ENCODE data around the gene EFEMP1.

Gene EFEMP1

GRCh38 chr2:55949613-55950012 is 26.0 kb upstream of the EFEMP1 start:
- no peak overlapping the region for H3K4me3 ChIP-seq (replicated peaks; ENCODE audit: low read depth, low read length)
- TF ChIP-seq, protein P1, sequence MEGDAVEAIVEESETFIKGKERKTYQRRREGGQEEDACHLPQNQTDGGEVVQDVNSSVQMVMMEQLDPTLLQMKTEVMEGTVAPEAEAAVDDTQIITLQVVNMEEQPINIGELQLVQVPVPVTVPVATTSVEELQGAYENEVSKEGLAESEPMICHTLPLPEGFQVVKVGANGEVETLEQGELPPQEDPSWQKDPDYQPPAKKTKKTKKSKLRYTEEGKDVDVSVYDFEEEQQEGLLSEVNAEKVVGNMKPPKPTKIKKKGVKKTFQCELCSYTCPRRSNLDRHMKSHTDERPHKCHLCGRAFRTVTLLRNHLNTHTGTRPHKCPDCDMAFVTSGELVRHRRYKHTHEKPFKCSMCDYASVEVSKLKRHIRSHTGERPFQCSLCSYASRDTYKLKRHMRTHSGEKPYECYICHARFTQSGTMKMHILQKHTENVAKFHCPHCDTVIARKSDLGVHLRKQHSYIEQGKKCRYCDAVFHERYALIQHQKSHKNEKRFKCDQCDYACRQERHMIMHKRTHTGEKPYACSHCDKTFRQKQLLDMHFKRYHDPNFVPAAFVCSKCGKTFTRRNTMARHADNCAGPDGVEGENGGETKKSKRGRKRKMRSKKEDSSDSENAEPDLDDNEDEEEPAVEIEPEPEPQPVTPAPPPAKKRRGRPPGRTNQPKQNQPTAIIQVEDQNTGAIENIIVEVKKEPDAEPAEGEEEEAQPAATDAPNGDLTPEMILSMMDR (IDR thresholded peaks at IDR 0.05; ENCODE audit: low read length, missing control alignments), result no peak
- DNase-seq (ENCODE audit: low read depth), result no peak

- TF ChIP-seq, protein P1 (IDR thresholded peaks at IDR 0.05; ENCODE audit: low read length, missing control alignments), result no peak
- no peak overlapping the region for H3K4me3 ChIP-seq (replicated peaks; ENCODE audit: low read depth, low read length)
- DNase-seq (ENCODE audit: low read depth), result no peak
These were observed 25.6 kb upstream of the EFEMP1 start for GRCh38 chr2:55949211-55949610.

DNA sequence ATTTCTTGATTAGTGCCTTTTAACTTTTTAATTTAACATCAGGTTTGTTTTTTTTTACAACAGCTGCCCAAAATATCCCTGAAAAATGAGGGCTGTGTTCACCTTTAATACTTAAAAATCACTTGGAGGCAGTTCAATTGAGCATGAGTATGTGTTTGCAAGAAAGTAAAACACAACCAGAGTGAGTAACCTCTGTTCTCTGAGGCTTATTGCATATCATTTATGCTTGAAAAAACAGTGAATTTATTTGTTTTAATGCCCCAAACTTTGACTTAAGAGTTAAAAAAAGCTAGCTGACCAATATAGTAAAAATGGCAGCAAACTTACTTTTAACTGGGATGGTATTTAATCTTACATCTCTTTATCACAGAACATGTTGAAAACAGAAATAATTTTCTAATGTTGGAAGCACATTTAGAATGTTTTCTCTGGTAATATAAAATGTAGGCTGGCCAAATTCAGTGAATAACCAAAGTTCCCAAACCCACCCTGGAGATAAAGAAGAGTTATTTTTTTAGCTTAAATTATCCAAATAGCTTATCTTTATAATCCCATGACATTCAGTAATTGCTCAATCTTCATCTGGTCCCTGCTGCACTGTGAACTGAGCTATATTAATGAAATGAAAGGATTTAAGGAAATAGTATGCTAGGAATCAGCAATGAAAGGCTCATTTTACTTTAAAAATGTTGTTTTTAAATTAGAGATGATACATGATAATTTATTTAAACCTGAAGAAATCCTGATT is 24.8 kb upstream of the EFEMP1 start:
- H3K4me3 ChIP-seq (replicated peaks; ENCODE audit: low read depth, low read length), result no peak overlapping the region
- DNase-seq (ENCODE audit: low read depth), result no peak
- TF ChIP-seq, protein P1 (IDR thresholded peaks at IDR 0.05; ENCODE audit: low read length, missing control alignments), result no peak

DNA sequence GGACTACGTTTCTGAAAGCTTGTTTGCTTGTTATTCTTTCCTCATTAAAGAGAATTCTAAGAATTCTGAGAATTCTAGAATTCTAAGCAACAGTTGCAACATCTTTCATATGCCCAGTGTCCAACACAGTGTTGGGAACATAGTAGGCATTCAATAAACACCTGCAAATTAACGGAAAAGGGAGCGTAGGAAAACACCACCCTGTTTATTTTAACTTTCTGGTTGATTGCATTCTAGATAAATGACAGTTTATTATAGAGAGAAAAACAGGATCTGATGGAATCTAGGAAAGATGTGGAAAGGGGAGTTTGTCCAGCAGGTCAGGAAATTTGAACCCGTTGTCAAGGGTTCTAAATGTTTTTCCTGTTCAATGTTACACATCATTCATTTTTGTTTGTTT is 24.2 kb upstream of the EFEMP1 start:
- no peak overlapping the region for H3K4me3 ChIP-seq (replicated peaks; ENCODE audit: low read depth, low read length)
- DNase-seq (ENCODE audit: low read depth), result no peak
- TF ChIP-seq, protein P1 (IDR thresholded peaks at IDR 0.05; ENCODE audit: low read length, missing control alignments), result no peak

GRCh38 chr2:55946793-55947192 is 23.2 kb upstream of the EFEMP1 start:
- TF ChIP-seq, protein P1 (IDR thresholded peaks at IDR 0.05; ENCODE audit: low read length, missing control alignments), result no peak
- DNase-seq (ENCODE audit: low read depth), result no peak
- H3K4me3 ChIP-seq (replicated peaks; ENCODE audit: low read depth, low read length), result no peak overlapping the region

GRCh38 chr2:55943466-55943865 is 19.9 kb upstream of the EFEMP1 start:
- TF ChIP-seq, protein P1 (IDR thresholded peaks at IDR 0.05; ENCODE audit: low read length, missing control alignments), result no peak
- DNase-seq (ENCODE audit: low read depth), result no peak
- no peak overlapping the region for H3K4me3 ChIP-seq (replicated peaks; ENCODE audit: low read depth, low read length)

- H3K4me3 ChIP-seq (replicated peaks; ENCODE audit: low read depth, low read length), result no peak overlapping the region
- TF ChIP-seq, protein P1 (IDR thresholded peaks at IDR 0.05; ENCODE audit: low read length, missing control alignments), result no peak
- no peak for DNase-seq (ENCODE audit: low read depth)
These were observed 12.8 kb upstream of the EFEMP1 start for GRCh38 chr2:55936351-55936750.
